Glutamatergic neuron (in vitro differentiated cells): ENCODE data around the gene ZMYND8. TPM values are rescaled to one million over a fixed set of nuclear protein-coding genes. Genes with fewer than 3 reads are reported as not detected.

Experiments
- DNase-seq: peaks from one replicate; pipeline ENCODE4 v3.0.0; 2022
- H3K27ac Mint-ChIP-seq: one replicate; pipeline ENCODE4 v1.8.0; 2020; ENCODE audit warnings: mild to moderate bottlenecking, mixed read lengths, inconsistent platforms; ENCODE audit not compliant: unreplicated experiment
- H3K27me3 Mint-ChIP-seq: one replicate; pipeline ENCODE4 v1.8.0; 2020; ENCODE audit warnings: mild to moderate bottlenecking, moderate library complexity, mixed read lengths, inconsistent platforms; ENCODE audit not compliant: unreplicated experiment
- H3K36me3 Mint-ChIP-seq: one replicate; pipeline ENCODE4 v1.8.0; 2020; ENCODE audit warnings: mild to moderate bottlenecking, mixed read lengths, inconsistent platforms; ENCODE audit not compliant: unreplicated experiment
- H3K4me1 Mint-ChIP-seq: one replicate; pipeline ENCODE4 v1.8.0; 2020; ENCODE audit warnings: mild to moderate bottlenecking, low read depth, mixed read lengths, inconsistent platforms; ENCODE audit not compliant: unreplicated experiment
- H3K4me3 Mint-ChIP-seq: one replicate; pipeline ENCODE4 v1.8.0; 2020; ENCODE audit warnings: mild to moderate bottlenecking, mixed read lengths, inconsistent platforms; ENCODE audit not compliant: unreplicated experiment
- H3K9me3 Mint-ChIP-seq: one replicate; pipeline ENCODE4 v1.8.0; 2020; ENCODE audit warnings: mild to moderate bottlenecking, moderate library complexity, mixed read lengths, inconsistent platforms; ENCODE audit not compliant: unreplicated experiment
- CTCF ChIP-seq: fragments of 200-600 bp; sonication (generic); IDR thresholded peaks from one replicate; pipeline ENCODE4 v1.5.0; 2021; ENCODE audit not compliant: partially characterized antibody, unreplicated experiment
- total RNA-seq: library from RNA; stranded (reverse); fragmentation: NEBNext Ultra II Directional; extraction: Animal tissue kit (Norgen Biotek cat#: 25700); gene quantifications from one replicate; pipeline ENCODE4 v1.2.1, GENCODE V29; 2021; ENCODE audit not compliant: unreplicated experiment

The ZMYND8 gene
- total RNA-seq, 1 donor from 2014 or later: 116 TPM

DNA sequence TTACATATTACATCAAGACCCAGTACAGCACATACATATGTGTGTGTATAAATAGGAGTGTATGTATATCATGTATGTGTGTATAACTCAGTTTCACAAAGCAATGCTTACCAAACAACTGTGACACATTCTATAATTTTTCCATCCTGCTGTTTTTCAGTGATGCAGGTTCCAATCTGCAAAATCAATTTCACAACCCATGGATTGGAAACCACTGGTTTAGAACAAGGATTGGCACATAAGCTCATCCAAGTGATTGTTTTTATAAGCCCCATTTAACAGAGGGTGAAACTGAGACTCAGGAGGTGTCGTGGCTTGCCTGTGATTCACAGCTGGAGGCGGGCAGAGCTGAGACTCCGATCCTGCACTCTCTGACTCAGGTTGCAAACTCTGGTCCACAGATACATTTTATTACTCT, 158.2 kb downstream of the ZMYND8 start:
- H3K9me3 Mint-ChIP-seq: peaks cover 5% of the 10 kb centered on the region
- H3K27ac Mint-ChIP-seq: no peak overlapping the region
- no peak overlapping the region for H3K4me3 Mint-ChIP-seq
- H3K27me3 Mint-ChIP-seq: peaks cover 3% of the 10 kb centered on the region
- no peak for DNase-seq
- TF ChIP-seq CTCF: peak; percentile 22
- peaks cover 4% of the 10 kb centered on the region for H3K4me1 Mint-ChIP-seq
- no peaks in the 10 kb centered on the region for H3K36me3 Mint-ChIP-seq

DNA sequence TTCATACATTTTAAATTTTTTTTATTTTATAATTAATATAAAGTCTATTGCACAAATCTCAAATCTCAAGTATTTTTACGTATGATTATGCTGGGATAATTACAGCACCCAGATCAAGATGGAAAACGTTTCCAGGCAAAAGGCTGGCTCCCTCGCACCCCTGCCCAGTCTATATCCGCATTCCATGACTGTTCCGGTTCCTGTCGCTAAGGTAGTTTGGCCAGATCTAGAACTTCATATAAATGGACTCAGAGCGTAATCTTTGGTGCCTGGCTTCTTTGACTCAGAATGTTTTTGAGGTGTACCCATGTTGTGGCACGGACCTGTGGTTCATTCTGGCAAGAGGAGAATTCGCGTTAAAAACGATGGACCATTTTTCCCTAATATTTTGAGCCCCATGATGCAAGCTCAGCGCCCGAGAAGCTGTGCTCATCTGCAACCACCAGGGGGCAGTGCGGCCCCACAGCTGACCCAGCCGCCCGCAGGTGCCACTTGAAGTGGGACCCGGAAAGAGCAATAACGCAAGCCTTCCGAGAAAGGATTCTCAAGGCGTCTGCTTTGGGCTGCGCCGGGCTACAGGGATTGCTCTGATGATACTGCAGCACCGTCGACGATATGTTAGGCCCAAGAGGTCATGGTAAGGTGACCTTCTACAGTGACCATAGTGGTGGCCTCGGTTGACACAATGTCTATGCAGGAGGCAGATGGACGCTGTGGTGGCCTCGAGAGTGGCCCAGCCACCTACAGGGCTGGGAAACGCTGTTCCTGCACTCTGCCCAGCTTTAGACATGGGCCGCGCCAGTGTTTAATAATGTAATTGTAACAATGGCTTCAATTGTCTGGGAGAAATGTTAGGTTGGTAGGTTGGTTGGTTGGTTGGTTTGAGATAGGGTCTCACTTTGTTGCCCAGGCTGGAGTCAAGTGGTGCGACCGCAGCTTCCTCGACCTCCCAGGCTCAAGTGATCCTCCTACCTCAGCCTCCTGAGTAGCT, 160.1 kb downstream of the ZMYND8 start:
- peak; percentile 88 for DNase-seq
- Mint-ChIP-seq H3K4me3 (no peak overlapping the region), H3K27me3 (peaks cover 3% of the 10 kb centered on the region), H3K9me3 (peaks cover 5% of the 10 kb centered on the region), H3K27ac (no peak overlapping the region), H3K36me3 (no peaks in the 10 kb centered on the region), H3K4me1 (peaks cover under 1% of the 10 kb centered on the region)
- TF ChIP-seq CTCF: peak; percentile 98

DNA sequence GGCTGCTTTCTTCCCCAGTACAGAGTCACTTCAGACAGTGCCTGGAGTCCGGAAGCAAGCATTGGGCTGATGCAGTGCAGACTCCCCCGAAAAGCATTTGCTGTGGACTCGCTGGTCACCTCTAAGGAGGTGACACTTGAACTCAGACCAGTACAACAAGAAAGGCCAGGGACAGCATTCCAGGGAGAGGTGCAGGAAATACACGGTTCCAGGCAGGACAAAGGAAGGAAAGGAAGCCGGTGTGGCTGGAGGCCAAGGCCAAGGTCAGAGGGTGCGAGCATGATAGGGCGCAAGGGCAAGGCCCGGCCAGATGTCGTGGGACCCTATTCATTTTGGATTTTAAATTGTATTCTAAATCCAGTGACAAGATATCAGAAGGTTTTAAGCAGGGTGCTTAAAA, 160.9 kb downstream of the ZMYND8 start:
- Mint-ChIP-seq H3K4me3 (no peak overlapping the region), H3K27ac (no peak overlapping the region), H3K4me1 (no peaks in the 10 kb centered on the region), H3K9me3 (peaks cover 5% of the 10 kb centered on the region), H3K27me3 (peaks cover 3% of the 10 kb centered on the region), H3K36me3 (no peaks in the 10 kb centered on the region)
- no peak for DNase-seq
- TF ChIP-seq CTCF: no peak

DNA sequence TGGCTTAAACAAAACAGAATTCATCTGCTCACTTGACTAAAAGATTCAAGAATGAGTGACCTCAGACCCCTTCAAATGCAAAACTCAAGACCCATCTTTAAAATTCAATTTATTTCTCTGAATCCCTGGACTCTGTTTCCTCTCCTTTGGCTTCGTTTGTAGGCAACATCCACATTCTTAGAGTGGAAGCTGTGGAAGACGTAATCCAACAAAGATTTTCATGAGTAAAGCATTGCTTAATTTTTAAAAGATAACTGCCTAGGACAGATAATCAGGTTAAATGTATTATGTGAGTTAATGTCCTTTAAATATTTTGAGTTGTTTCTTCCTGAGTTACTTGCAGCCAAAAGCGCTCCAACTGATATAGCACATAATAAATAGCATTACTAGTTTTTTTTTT, 164.5 kb downstream of the ZMYND8 start:
- Mint-ChIP-seq H3K36me3 (peaks cover 10% of the 10 kb centered on the region), H3K4me1 (no peaks in the 10 kb centered on the region), H3K27ac (peak overlapping the region; percentile 44), H3K9me3 (peaks cover 9% of the 10 kb centered on the region), H3K4me3 (no peak overlapping the region), H3K27me3 (no peaks in the 10 kb centered on the region)
- DNase-seq: no peak
- TF ChIP-seq CTCF: no peak

DNA sequence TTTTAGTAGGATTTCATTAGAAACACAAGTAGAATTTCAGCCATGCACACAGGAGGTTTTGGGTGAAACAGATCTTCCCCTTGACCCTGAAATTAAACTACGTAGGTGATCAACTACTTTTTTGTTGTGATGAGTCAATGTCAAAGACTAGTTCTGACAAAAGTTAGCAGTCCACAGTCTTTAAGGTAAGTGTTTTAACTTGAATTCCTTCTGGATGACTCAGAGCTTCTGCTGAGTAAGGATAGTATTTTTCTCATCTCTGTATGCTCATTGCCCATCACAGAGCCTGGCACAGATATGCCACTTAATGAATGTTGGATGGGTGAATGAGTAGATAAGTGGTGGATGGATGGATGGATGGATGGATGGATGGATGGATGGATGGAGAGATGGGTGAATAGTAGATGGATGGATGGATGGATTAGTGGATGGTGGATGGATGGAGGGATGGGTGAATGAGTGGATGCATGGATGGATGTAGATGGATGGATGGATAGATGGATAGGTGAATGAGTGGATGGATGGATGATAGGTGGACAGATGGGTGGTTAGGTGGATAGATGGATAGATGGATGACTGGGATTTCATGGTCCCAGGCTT, 165.3 kb downstream of the ZMYND8 start:
- TF ChIP-seq CTCF: no peak
- DNase-seq: no peak
- Mint-ChIP-seq H3K27ac (no peak overlapping the region), H3K36me3 (peaks cover 10% of the 10 kb centered on the region), H3K4me1 (no peaks in the 10 kb centered on the region), H3K27me3 (no peaks in the 10 kb centered on the region), H3K9me3 (peaks cover 5% of the 10 kb centered on the region), H3K4me3 (no peak overlapping the region)
